Lung (tissue), 12 donors: ENCODE results near the gene GBP1. TPM values are rescaled to one million over a fixed set of nuclear protein-coding genes. Genes with fewer than 3 reads are reported as not detected.

Experiments used
- ATAC-seq: fragments of 200-7000 bp; cut with Tn5 transposase; one replicate; pipeline ENCODE4 v1.9.1; 2020; ENCODE audit warnings: moderate number of reproducible peaks; ENCODE audit not compliant: insufficient read depth, low FRiP score
- DNase-seq, 3 donors: peaks; one replicate each; pipeline ENCODE4 v3.0.0-alpha.2; 2013 to 2017
- H3K27ac ChIP-seq, 2 donors: one replicate each; pipeline ENCODE4 v1.5.1; 2013; ENCODE audit warnings: mild to moderate bottlenecking in 2 of 2, moderate library complexity in 2 of 2, control low read depth in 1 of 2, inconsistent platforms in 1 of 2, low read depth in 1 of 2, low read length in 1 of 2
- H3K27me3 ChIP-seq, 3 donors: one replicate each; pipeline ENCODE4 v1.5.1; 2013; ENCODE audit warnings: low read length in 2 of 3; ENCODE audit not compliant: control insufficient read depth in 3 of 3, insufficient read depth in 3 of 3
- H3K36me3 ChIP-seq, 4 donors: one replicate each; pipeline ENCODE4 v1.5.1; 2013; ENCODE audit warnings: low read length in 4 of 4, mild to moderate bottlenecking in 1 of 4, moderate library complexity in 1 of 4; ENCODE audit not compliant: control insufficient read depth in 4 of 4, insufficient read depth in 4 of 4
- H3K4me1 ChIP-seq, 5 donors: one replicate each; pipeline ENCODE4 v1.5.1; 2013; ENCODE audit warnings: low read length in 5 of 5, mild to moderate bottlenecking in 2 of 5, moderate library complexity in 1 of 5; ENCODE audit not compliant: control insufficient read depth in 5 of 5, insufficient read depth in 5 of 5
- H3K4me3 ChIP-seq: one replicate; pipeline ENCODE4 v1.5.1; 2013; ENCODE audit warnings: mild to moderate bottlenecking, control low read depth, moderate library complexity
- H3K9ac ChIP-seq, 2 donors: one replicate each; pipeline ENCODE4 v1.5.1; 2013; ENCODE audit warnings: low read length in 2 of 2, control low read depth in 1 of 2; ENCODE audit not compliant: insufficient read depth in 1 of 2
- H3K9me3 ChIP-seq, 4 donors: one replicate each; pipeline ENCODE4 v1.5.1; 2013; ENCODE audit warnings: low read length in 3 of 4, mild to moderate bottlenecking in 1 of 4, moderate library complexity in 1 of 4; ENCODE audit not compliant: control insufficient read depth in 4 of 4, insufficient read depth in 3 of 4
- WGBS, 2 donors: extraction: QIAGEN DNeasy Blood & Tissue Kit; methylation state at CpG; one replicate each; pipeline ENCODE4 v1.1.7; 2013; 5-methylcytosine and 5-hydroxymethylcytosine counted together
- polyA plus RNA-seq, 2 donors: library from polyadenylated mRNA; stranded (reverse); fragments of 200-250 nt; gene quantifications; one replicate each; pipeline ENCODE4 v1.2.1, GENCODE V29; 2013
- total RNA-seq, 2 donors: library from RNA; depleted of rRNA in 1 of 2; stranded (reverse); fragments of >200 nt in 1 of 2; gene quantifications; one replicate each; pipeline ENCODE4 v1.2.1, GENCODE V29; 2014 to 2021
- TF ChIP-seq, protein P1 (sequence below): IDR thresholded peaks from 2 replicates; pipeline ENCODE4 v1.5.1; 2012; ENCODE audit warnings: mild to moderate bottlenecking; ENCODE audit errors: control extremely low read depth, extremely low read depth
- donor health status: control.
- donor health status: control.
- donor health status: Bipolar disorder and iron deficiency.
- donor health status: healthy.
- donor health status: DM: yes; HTN: yes; CAD: no.

The GBP1 gene
- total and polyA plus RNA-seq, 4 donors: 13.0 to 62.5 (median 44.6) TPM

DNA sequence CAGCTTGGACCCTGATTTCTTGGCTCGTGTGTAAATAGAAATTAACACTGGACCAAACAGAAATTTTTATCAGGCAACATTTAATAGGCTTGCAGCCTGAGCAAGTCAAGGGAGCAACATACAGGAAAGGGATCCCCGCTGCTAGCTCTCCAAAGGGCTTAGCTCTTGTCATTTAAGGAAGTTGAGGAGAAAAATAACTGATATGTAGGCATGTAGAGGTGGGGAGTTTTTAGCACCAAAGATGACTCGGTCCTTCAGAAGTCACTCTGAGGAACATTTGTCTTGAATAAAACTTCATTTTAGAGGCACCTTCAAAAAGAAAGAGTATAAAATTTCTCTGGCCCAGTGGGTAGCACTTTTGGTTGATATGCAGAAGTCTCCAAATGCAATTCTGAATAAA is 33.8 kb upstream of the GBP1 start:
- Histone ChIP-seq H3K4me3 (no peak overlapping the region), H3K9ac (no peak overlapping the region), H3K4me1 (no peaks in the 10 kb centered on the region), H3K27me3 (no peaks in the 10 kb centered on the region), H3K9me3 (no peaks in the 10 kb centered on the region), H3K36me3 (no peaks in the 10 kb centered on the region), H3K27ac (no peak overlapping the region)
- ATAC-seq: no peak
- 48 to 71% methylated on average over 3 of the region's 3 CpGs for WGBS, 2 donors
- TF ChIP-seq, protein P1, sequence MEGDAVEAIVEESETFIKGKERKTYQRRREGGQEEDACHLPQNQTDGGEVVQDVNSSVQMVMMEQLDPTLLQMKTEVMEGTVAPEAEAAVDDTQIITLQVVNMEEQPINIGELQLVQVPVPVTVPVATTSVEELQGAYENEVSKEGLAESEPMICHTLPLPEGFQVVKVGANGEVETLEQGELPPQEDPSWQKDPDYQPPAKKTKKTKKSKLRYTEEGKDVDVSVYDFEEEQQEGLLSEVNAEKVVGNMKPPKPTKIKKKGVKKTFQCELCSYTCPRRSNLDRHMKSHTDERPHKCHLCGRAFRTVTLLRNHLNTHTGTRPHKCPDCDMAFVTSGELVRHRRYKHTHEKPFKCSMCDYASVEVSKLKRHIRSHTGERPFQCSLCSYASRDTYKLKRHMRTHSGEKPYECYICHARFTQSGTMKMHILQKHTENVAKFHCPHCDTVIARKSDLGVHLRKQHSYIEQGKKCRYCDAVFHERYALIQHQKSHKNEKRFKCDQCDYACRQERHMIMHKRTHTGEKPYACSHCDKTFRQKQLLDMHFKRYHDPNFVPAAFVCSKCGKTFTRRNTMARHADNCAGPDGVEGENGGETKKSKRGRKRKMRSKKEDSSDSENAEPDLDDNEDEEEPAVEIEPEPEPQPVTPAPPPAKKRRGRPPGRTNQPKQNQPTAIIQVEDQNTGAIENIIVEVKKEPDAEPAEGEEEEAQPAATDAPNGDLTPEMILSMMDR: no peak
- no peak for DNase-seq

GRCh38 chr1:89095737-89096136 is 30.7 kb upstream of the GBP1 start:
- Histone ChIP-seq H3K9ac (no peak overlapping the region), H3K27ac (no peak overlapping the region), H3K27me3 (no peaks in the 10 kb centered on the region), H3K36me3 (no peaks in the 10 kb centered on the region), H3K4me3 (no peak overlapping the region), H3K9me3 (no peaks in the 10 kb centered on the region), H3K4me1 (no peaks in the 10 kb centered on the region)
- TF ChIP-seq, protein P1: no peak
- ATAC-seq (no peak), DNase-seq (no peak)
- 91 to 93% methylated on average over 2 of the region's 2 CpGs for WGBS, 2 donors

DNA sequence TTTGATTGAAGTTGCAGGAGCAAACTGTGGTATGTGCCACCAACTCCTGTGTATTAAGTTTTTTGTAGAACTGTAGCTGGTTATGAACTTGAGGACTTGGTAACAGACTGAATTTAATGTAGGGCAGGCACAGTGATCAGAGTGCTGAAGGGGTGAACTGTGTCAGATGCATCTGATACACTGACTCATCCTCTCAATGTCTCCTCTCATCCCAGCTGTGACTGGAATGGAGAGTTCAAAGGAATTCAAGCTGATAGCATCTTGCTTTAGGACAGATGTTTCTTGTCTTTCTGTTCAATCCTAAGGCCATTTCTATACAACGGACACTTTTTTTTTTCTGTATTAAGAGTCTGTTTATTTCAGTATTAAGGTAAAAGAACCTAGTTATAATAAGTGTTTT is 25.0 kb upstream of the GBP1 start:
- DNase-seq: no peak
- Histone ChIP-seq H3K36me3 (no peaks in the 10 kb centered on the region), H3K4me1 (peaks cover 0 to 3% (median 0%) of the 10 kb centered on the region in 5 donors), H3K9ac (no peak overlapping the region), H3K27me3 (no peaks in the 10 kb centered on the region), H3K27ac (no peak overlapping the region), H3K9me3 (no peaks in the 10 kb centered on the region), H3K4me3 (no peak overlapping the region)
- WGBS, 2 donors: 83 to 84% methylated on average over 1 of the region's 1 CpG
- TF ChIP-seq, protein P1: no peak
- ATAC-seq: no peak

DNA sequence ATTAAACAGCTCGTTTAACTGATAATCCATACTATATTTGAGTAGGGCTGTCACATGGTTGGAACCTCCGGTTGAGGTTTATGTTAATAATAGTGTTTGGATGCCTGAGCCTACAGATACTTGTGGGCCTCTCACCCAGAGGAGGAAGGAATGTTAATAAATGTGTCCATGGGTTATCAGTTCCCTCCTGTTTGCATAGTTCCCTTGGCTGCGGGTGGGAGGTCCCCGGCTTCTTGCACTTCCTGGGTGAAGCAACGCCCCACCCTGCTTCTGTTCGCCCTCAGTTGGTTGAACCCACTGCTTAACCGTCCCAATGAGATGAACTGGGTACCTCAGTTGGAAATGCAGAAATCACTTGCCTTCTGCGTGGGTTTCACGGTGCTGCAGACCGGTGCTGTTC is 23.6 kb upstream of the GBP1 start:
- no peaks in the 10 kb centered on the region for H3K9me3 ChIP-seq
- H3K27me3 ChIP-seq: no peaks in the 10 kb centered on the region
- TF ChIP-seq, protein P1: no peak
- H3K4me3 ChIP-seq: no peak overlapping the region
- ATAC-seq (no peak), DNase-seq (no peak)
- H3K4me1 ChIP-seq: peaks cover 0 to 3% (median 0%) of the 10 kb centered on the region in 5 donors
- no peak overlapping the region for H3K27ac ChIP-seq
- no peak overlapping the region for H3K9ac ChIP-seq
- WGBS, 2 donors: 73 to 77% methylated on average over 10 of the region's 10 CpGs
- no peaks in the 10 kb centered on the region for H3K36me3 ChIP-seq
